DOHH2 (cell line): ENCODE data around the gene RAD51C.
"Not testable (repeated sequence)": the region's sequence is repeated elsewhere in the genome, so short reads cannot be mapped to it uniquely, and the experiment has no call there.

Experiments used
- H3F3A ChIP-seq: fragments of 200-600 bp; sonication (generic), shearing (Covaris generic); 2 replicates; pipeline ENCODE4 v1.6.0; 2016; ENCODE audit warnings: antibody characterized with exemption, mild to moderate bottlenecking; ENCODE audit not compliant: control insufficient read depth, insufficient read depth
- H3K27ac ChIP-seq: fragments of 200-600 bp; sonication (generic); 2 replicates; pipeline ENCODE4 v1.5.1; 2014; ENCODE audit warnings: low read depth, mild to moderate bottlenecking, low read length, moderate library complexity
- H3K27me3 ChIP-seq: fragments of 200-600 bp; sonication (generic); 2 replicates; pipeline ENCODE4 v1.6.1; 2014; ENCODE audit warnings: mild to moderate bottlenecking, low read length, mixed read lengths; ENCODE audit not compliant: control insufficient read depth
- H3K36me3 ChIP-seq: fragments of 200-600 bp; sonication (generic); 2 replicates; pipeline ENCODE4 v1.6.1; 2014; ENCODE audit warnings: mild to moderate bottlenecking, low read length, moderate library complexity, mixed read lengths; ENCODE audit not compliant: control insufficient read depth
- H3K4me1 ChIP-seq: fragments of 200-600 bp; sonication (generic); 2 replicates; pipeline ENCODE4 v1.6.1; 2014; ENCODE audit warnings: mild to moderate bottlenecking, low read length, mixed read lengths; ENCODE audit not compliant: control insufficient read depth
- H3K4me2 ChIP-seq: fragments of 200-600 bp; sonication (generic); 2 replicates; pipeline ENCODE4 v1.6.0; 2014; ENCODE audit warnings: mild to moderate bottlenecking, low read length, moderate library complexity
- H3K4me3 ChIP-seq: fragments of 200-600 bp; sonication (generic); 2 replicates; pipeline ENCODE4 v1.5.1; 2014; ENCODE audit warnings: mild to moderate bottlenecking, low read length, mixed read lengths
- H3K79me2 ChIP-seq: fragments of 200-600 bp; sonication (generic); 2 replicates; pipeline ENCODE4 v1.6.1; 2014; ENCODE audit warnings: mild to moderate bottlenecking, low read length, mixed read lengths; ENCODE audit not compliant: control insufficient read depth
- H3K9me2 ChIP-seq: fragments of 200-600 bp; sonication (generic); replicated peaks from 2 replicates; pipeline ENCODE4 v1.6.1; 2014; ENCODE audit warnings: mild to moderate bottlenecking, low read length, mixed read lengths; ENCODE audit not compliant: control insufficient read depth
- H3K9me3 ChIP-seq: fragments of 200-600 bp; sonication (generic); 2 replicates; pipeline ENCODE4 v1.6.1; 2014; ENCODE audit warnings: antibody characterized with exemption, low read length, mixed read lengths; ENCODE audit not compliant: control insufficient read depth, insufficient read depth
- H4K20me1 ChIP-seq: fragments of 200-600 bp; sonication (generic); 2 replicates; pipeline ENCODE4 v1.6.0; 2014; ENCODE audit warnings: low read depth, mild to moderate bottlenecking, antibody characterized with exemption, low read length, moderate library complexity; ENCODE audit not compliant: control insufficient read depth, insufficient read depth
- CTCF ChIP-seq: fragments of 200-600 bp; sonication (generic); IDR thresholded peaks from one replicate; pipeline ENCODE4 v1.5.1; 2014; ENCODE audit warnings: antibody characterized with exemption, mild to moderate bottlenecking, low read depth, low read length; ENCODE audit not compliant: poor library complexity, severe bottlenecking
- EZH2phosphoT487 ChIP-seq: fragments of 200-600 bp; sonication (generic); IDR thresholded peaks from 2 replicates; pipeline ENCODE4 v1.6.1; 2017; ENCODE audit warnings: borderline replicate concordance, mild to moderate bottlenecking, antibody characterized with exemption, low read length, moderate library complexity, mixed read lengths

The RAD51C gene

GRCh38 chr17:58680038-58680369 is 12.4 kb upstream of the RAD51C start:
- Histone ChIP-seq H3K36me3 (no peaks in the 10 kb centered on the region), H3K9me2 (no peaks in the 10 kb centered on the region), H3K9me3 (no peaks in the 10 kb centered on the region), H3K27me3 (no peaks in the 10 kb centered on the region), H3K4me2 (peak overlapping the region; percentile 52), H3K4me1 (peaks cover 29% of the 10 kb centered on the region), H4K20me1 (no peaks in the 10 kb centered on the region), H3F3A (peaks cover 13% of the 10 kb centered on the region), H3K4me3 (peak overlapping the region; percentile 40), H3K27ac (peak overlapping the region; percentile 45), H3K79me2 (no peaks in the 10 kb centered on the region)
- no peak for TF ChIP-seq CTCF
- no peak for TF ChIP-seq EZH2phosphoT487

GRCh38 chr17:58684003-58684402 is 8.4 kb upstream of the RAD51C start:
- Histone ChIP-seq H3F3A (peaks cover 9% of the 10 kb centered on the region), H3K9me3 (no peaks in the 10 kb centered on the region), H3K4me2 (no peak overlapping the region), H3K27me3 (no peaks in the 10 kb centered on the region), H3K4me3 (no peak overlapping the region), H4K20me1 (no peaks in the 10 kb centered on the region), H3K4me1 (peaks cover 16% of the 10 kb centered on the region), H3K36me3 (no peaks in the 10 kb centered on the region), H3K27ac (no peak overlapping the region), H3K79me2 (no peaks in the 10 kb centered on the region), H3K9me2 (no peaks in the 10 kb centered on the region)
- TF ChIP-seq EZH2phosphoT487 (no peak), CTCF (no peak)

- H4K20me1 ChIP-seq, H3K27me3 ChIP-seq, H3K4me2 ChIP-seq, H3F3A ChIP-seq, H3K4me3 ChIP-seq, H3K9me3 ChIP-seq, H3K36me3 ChIP-seq, H3K9me2 ChIP-seq, H3K79me2 ChIP-seq, H3K27ac ChIP-seq: not testable (repeated sequence)
- H3K4me1 ChIP-seq = peaks cover 12% of the 10 kb centered on the region
Observed at GRCh38 chr17:58684462-58684861, 7.9 kb upstream of the RAD51C start.

- Histone ChIP-seq H3K4me1 (peaks cover 3% of the 10 kb centered on the region), H3K36me3 (no peaks in the 10 kb centered on the region), H3K4me3 (no peak overlapping the region), H3K79me2 (no peaks in the 10 kb centered on the region), H3K27me3 (no peaks in the 10 kb centered on the region), H3F3A (no peaks in the 10 kb centered on the region), H3K4me2 (no peak overlapping the region), H3K27ac (no peak overlapping the region), H3K9me3 (no peaks in the 10 kb centered on the region), H4K20me1 (no peaks in the 10 kb centered on the region), H3K9me2 (no peaks in the 10 kb centered on the region)
- TF ChIP-seq EZH2phosphoT487 (no peak), CTCF (no peak)
Observed at GRCh38 chr17:58686980-58687379, 5.4 kb upstream of the RAD51C start.
